Measurements from ENCODE around the gene KPNB1. TPM values are rescaled to one million over a fixed set of nuclear protein-coding genes. Genes with fewer than 3 reads are reported as not detected.

The KPNB1 gene
- 100 to 1,000 TPM; 220 to 256 (median 244) TPM for polyA plus RNA-seq (ENCODE audit: insufficient read length in 4 of 4)

DNA sequence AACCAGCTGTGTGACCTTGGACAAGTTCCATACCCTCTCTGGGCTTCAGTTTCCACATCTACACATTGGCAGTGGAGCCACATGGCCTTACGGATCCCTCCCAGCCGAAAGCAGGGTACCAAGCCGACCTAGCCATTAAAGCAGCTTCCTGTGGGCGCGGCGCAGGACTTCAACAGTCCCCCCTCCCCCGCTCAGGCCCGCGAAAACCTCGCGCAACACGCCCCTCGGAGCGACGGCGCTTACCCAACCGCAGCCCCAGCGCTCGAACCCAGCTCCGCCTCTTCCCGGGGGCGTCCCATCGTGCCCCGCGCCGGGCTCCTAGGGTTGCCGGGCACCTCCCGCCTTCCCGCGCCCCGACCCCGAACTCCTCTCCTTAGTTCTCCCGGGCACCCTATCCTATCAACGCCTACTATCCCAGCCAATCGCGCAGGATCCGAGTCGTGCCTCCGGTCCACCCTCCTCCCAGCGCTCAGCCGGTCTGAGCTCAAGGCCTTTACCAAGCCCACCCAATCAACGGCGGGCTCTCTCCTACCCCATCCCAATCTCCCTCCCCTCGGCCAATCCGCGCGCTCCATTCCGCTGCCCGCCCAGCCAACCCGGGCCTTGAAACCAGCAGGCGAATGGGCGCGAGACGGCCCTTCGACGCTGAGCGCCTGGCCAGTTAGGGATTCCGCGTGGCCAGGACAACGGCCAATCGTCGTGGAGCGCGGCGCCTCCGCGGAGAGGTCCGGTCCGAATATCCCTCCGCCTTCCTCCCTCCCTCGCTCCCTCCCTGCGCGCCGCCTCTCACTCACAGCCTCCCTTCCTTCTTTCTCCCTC is at the start of gene KPNB1:
Gene KPNB1, plus strand, starts transcription at position 767 of the 819 bp plus-strand sequence. CDS start 326 bp downstream, outside the sequence.
- peak; percentile 96 to 99 (median 99) for DNase-seq (ENCODE audit: low read depth in 4 of 4, low spot score in 2 of 4)

DNA sequence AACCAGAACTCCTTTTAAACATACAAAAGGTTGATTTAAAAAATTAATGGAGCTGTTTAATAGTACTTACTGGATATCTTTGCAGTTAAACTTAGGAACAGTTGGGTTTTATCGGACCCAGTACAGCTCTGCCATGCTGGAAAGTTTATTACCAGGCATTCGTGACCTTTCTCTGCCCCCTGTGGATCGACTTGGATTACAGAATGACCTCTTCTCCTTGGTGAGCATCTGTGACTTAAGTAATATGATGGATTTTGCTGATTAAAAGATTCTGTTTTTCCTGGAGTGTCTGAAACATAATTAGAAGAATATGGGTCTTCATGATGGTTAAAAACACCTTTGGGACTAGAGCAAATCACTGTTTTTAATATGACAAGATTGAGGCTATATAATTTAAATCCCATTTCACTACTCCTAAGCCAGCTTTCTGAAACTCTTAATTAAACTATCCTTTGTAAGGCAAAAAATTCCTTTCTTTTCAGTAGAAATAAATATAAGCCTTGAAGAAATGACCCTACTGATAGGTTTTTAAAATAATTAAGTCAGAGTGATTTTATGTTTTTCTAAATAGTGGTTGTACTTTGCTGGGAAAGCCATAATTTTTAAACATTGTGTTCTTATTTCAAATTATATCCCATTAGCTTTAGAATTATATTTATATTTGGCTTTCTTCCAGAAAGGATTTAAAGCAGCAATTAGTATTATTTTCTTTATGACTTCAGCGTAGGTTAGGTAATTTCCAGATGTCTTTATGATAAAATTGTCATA is 45.7 kb upstream of the KPNB1 start:
- no peak for DNase-seq (ENCODE audit: low read depth in 4 of 4, low spot score in 2 of 4)

DNA sequence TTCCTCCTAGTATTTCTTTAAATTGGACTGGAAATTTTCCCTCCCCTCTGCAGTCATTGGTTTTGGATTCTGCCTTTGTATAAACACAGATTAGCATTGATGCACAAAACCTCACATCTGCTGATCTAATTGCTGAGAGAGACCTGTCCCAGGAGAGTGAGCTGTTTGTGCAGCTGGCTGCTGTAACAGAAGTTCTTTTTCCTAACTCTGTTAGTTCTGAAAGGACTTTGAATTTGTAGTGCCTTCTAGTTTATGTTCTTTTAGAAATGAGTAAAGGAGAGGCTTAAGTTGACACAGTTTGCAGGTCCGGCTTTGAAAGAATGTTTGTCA is 45.2 kb upstream of the KPNB1 start:
- DNase-seq (ENCODE audit: low read depth in 4 of 4, low spot score in 2 of 4): peak in 1 of 4 donors; percentile 8

DNA sequence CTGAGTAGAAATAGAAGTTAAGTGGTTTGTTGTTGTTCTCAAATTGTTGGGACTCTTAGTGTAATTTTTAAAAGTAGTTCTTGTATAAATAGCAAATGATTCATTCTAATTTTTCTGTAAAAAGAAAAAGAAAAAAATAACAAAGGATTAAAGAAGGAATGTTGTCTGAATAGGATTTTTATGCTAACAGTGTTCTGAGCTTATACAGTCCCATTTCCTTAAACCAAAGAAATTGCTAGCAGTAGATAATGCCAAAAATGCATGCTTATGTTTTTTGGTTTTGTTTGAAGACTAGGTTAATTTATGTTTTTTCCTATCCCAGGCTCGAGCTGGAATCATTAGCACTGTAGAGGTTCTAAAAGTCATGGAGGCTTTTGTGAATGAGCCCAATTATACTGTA is 44.7 kb upstream of the KPNB1 start:
- DNase-seq (ENCODE audit: low read depth in 4 of 4, low spot score in 2 of 4): no peak

DNA sequence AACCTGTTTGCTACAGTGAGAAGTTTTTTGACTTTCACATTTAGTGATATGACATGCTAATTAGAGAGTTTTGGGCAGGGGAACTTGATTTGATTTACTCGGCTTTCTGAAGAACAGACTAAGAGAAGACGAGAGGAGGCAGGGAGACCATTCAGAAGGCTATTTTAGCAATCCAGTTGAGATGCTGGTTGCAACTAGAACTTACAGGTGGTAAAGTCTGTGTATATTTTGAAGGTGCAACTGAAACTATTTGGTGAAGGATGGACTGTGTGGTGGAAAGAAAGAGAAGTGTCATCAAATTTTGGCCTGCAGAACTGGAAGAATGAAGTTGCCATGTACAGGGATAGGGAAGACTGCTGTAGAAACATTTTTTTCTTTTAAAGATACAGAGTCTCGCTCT is 42.2 kb upstream of the KPNB1 start:
- DNase-seq (ENCODE audit: low read depth in 4 of 4, low spot score in 2 of 4): no peak

DNA sequence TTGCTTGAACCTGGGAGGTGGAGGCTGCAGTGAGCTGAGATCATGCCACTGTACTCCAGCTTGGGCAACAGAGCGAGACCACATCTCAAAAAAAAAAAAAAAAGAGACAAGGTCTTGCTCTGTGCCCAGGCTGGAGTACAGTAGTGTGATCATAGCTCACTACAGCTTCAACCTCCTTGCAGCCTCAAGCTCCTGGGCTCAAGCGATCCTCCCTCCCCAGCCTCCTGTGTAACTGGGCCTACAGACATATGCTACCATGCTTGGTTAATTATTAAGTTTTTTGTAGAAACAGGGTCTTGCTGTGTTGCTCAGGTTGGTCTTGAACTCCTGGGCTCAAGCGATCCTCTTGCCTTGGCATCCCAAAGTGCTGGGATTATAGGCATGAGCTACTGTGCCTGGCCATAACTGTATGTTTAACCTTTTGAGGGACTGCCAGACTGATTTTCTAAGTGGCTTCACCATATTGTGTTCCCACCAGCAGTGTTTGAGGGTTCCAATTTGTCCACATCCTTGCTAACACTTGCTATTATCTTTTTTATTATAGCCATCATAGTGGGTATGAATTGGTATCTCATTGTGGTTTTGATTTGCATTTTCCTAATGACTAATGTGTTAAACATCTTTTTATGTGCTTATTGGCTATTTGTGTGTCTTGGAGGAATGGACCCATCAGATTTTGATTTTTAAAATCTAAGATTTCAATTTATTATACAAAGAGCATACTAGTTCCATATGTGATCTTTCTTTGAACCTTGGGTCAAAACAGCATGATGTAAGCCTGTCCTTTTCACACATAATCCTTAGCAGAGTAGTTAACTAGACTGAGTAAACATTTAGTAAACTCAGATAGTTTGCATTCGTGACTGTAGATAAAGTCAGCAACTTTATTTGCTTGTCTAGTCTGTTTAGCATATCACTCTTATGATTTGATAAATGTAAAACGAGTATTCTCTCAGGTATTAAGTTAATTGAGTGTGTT is 38.1 kb upstream of the KPNB1 start:
- no peak for DNase-seq (ENCODE audit: low read depth in 4 of 4, low spot score in 2 of 4)

DNA sequence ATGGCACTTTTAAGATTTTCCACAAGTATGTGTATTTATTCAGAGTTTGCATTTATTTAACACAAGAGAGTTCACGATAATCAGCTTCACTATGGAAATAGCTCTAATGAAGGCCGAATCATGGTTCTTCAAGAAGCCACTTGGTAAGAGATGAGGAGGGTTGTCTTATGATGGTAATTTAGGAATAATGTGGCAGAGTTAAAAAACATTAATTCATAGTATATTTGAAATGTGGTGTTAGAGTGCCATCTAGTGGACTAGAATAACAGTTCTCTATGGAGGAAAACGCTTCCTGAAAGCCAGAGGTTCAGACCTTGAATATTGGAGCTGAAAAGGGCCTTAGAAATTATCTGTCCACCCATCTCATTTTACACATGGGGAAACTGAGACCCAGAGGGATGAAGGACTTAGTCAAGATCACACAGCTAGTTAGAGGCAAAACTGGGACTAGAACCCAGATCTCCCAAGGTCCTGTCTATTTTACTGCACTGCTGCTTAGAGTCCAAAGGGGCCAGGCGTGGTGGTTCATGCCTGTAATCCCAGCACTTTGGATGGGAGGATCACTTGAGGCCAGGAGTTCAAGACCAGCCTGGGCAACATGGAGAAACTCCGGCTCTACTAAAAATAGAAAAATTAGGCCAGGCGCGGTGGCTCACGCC is 33.8 kb upstream of the KPNB1 start:
- peak in 3 of 4 donors; percentile 15 to 36 (median 29) for DNase-seq (ENCODE audit: low read depth in 4 of 4, low spot score in 2 of 4)

DNA sequence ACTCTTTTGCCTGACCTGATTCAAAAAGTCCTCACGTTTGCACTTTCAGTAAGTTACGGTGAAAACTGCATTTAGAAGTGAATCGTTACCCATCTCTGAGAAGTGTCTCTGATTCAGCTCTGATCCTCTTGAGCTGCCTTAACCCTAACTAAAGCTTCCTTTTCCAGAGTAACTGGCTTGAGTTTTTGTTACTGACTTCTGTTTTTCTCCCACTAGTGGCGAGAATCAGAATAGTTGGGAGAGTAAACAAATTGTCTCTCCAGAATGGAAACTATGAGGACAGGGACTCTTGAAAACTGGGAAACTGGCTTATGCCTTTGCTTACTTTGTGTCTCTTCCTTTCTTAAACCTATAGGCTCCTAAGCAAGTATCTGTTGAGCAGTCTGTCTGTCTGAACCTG is 31.3 kb upstream of the KPNB1 start:
- DNase-seq (ENCODE audit: low read depth in 4 of 4, low spot score in 2 of 4): no peak

DNA sequence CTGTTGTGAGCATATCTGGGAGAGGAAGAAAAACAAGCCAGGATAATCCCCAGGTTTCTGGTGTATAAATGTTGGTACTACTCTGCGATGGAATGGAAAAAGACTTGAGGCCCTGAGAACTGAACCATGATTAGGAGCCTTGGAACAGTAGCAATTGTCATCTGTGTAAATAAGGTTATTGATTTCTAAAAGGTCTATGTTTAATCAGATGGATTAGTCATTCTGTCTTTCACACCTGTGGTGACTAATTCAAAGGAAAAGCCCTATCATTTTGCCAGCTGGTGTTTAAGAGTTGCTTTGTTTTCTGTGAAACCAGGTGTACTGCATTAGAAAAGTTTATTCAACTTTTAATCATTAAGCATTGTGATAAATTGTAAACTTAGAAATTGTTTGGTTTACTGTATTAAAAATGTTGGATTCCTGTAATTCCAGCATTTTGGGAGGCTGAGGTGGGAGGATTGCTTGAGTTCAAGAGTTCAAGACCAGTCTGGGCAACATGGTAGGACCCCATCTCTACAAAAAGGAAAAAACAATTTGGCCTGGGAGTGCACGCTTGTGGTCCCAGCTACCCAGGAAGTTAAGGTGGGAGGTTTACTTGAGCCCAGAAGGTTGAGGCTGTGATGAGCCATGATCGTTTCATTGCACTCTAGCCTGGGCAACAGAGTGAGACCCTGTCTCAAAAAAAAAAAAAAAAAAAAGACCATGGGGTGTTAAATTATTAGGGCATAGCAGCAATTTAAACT is 29.0 kb upstream of the KPNB1 start:
- DNase-seq (ENCODE audit: low read depth in 4 of 4, low spot score in 2 of 4): no peak

DNA sequence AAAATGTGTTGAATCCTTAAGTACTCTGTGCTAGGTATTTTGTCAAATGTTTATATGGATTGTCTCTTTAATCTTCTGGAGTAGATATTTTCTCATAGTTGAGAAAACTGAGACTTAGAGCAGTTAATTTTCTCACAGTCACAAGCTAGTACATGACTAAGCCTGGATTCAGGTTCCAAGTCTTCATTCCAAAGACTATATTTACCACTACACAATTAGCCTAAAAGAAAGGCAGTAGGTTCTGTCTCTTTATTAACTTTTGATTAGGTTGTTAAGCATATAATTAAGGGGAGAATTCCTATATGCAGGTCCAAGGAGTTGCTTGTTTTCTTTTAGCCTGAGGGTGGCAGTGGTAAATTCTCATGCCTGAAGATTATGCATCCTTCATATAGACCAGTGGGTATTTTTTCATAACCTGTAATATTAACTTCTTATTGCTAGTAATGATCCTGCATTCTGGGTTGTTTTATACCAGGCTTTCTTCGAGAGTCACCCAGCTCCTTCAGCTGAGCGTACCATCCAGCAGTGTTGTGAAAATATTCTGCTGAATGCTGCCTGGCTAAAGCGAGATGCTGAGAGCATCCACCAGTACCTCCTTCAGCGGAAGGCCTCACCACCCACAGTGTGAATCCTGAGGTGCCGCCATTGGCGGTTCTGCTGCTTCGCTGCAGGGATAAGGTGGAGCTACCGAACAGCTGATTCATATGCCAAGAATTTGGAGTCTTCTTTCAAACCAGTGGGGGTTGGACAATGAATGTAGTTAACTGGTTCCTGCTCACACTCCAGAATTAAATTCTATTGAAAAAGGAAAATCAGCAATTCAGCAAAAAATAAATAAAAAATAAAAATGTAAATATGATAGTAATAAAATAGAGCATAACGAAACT is 28.2 kb upstream of the KPNB1 start:
- no peak for DNase-seq (ENCODE audit: low read depth in 4 of 4, low spot score in 2 of 4)

DNA sequence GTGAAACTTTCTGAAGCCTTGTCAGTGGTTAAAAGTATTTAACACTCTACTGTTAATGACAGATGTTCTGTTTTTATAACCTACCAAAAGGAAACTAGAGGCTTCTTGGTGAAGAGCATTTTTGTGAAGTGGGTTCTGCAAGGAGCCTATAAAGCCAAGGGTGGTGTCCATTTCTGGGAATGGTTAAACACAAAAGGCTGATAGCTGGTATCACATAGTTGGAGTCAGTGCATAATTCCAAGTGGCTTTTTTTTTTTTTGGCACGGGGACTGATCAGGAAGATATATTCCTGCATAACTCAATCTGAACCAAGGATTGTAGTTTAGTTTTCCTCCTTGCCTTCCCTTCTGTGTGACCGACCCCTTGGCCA is 27.6 kb upstream of the KPNB1 start:
- DNase-seq (ENCODE audit: low read depth in 4 of 4, low spot score in 2 of 4): no peak

DNA sequence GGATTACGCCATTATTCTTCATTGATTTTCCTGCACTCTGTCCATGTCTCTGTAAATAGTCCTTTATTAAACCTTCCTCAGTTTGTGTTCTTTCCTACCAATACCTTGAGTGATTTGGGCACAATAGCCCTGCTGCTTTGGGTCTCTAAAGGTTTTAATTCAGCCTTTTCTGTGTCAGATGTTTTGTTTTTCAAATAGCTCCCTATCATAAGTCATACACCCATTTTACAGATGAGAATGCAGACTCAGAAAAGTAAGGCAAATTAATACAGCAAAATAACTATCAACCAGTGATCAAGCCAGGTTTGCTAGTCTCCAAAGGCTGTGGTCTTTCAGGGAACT is 25.0 kb upstream of the KPNB1 start:
- no peak for DNase-seq (ENCODE audit: low read depth in 4 of 4, low spot score in 2 of 4)

DNA sequence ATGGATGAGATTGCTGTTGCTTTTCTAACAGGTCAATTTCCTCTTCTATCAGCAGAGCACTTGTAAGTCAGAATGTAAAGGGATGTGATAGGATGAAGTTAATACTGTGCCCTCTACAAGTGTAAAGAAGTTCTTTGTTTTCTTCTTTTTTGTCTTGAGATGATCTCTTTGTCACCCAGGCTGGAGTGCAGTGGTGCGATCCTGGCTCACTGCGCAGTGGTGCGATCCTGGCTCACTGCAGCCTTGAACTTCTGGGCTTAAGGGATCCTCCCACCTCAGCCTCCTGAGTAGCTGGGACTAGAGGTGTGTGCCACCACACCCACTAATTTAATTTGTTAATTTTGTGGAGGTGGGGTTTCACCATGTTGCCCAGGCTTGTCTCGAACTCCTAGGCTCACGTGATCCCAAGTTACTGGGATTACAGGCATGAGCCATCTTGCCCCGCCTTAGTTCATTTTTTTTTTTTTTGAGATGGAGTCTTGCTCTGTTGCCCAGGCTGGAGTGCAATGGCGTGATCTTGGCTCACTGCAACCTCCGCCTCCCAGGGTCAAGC is 21.6 kb upstream of the KPNB1 start:
- DNase-seq (ENCODE audit: low read depth in 4 of 4, low spot score in 2 of 4): no peak

DNA sequence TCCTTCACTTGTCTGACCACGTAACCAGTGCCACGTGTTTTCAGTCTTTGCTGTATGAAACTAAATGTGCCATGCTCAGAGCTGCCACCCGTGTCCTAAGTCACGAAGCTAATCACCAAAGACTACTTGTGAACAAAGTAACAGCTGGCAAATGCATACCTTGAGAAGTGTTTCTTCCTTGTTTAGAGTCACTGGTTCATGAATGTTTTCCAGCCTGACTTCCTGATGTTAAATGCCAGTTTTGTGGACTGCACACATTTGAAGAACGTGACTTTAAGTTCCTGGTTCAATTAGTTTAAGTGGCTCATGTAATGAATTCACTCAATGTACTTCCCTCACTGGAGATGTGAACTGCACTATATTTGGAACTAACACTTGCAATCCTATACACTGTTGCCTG is 19.9 kb upstream of the KPNB1 start:
- no peak for DNase-seq (ENCODE audit: low read depth in 4 of 4, low spot score in 2 of 4)

DNA sequence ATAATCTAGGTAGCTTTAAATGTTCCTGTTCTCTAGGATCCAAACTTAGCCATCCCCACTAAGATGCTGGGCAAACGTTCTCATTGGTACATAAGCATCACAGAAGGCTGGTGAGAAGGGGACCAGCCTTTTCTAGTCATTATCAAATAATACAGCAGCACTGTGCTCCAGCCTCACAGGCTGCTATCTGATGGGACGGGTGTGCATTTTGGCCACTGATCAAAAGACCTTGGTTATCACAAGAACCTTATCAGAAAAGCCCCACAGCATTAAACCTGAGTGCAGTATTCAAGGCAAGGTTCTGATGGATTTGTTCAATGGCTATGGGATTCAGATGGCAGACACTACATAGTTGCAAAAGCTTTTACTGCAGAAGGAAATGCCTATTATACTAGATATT is 19.1 kb upstream of the KPNB1 start:
- DNase-seq (ENCODE audit: low read depth in 4 of 4, low spot score in 2 of 4): no peak

DNA sequence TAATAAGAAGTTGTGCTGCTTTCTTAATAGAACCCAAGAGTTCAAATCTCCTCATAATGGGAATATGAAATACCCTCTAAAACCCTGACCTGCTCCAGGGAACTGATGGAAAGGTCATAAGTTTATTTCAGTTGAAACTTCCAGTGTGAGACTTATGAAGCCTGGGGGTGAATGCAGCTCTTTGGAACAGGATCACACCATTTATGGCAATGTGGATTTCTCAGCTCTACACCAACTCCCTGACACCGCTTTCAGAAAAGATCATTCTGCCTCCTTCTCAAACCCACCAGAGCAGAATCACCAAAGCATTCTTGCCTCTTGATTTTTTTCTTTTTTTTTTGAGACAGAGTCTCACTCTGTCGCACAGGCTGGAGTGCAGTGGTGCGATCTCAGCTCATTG is 16.7 kb upstream of the KPNB1 start:
- DNase-seq (ENCODE audit: low read depth in 4 of 4, low spot score in 2 of 4): no peak

DNA sequence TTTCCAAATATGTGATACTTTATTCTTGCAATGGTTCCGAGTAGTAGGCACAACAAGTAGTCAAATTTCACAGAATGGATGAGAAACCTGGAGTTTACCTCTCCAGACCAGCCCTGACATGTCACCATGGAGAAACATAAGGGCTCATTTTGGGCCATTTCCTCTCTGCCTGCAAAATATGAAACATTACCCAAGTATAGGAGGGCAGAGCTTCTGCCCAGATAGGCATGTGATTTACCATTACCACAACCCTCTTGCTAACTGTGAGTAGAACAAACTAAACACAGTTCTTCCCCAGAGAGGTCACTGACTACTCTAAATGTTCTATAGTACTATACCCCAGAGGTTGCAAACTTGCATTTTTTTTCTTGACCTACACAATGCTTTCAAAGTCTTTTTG is 15.7 kb upstream of the KPNB1 start:
- no peak for DNase-seq (ENCODE audit: low read depth in 4 of 4, low spot score in 2 of 4)

DNA sequence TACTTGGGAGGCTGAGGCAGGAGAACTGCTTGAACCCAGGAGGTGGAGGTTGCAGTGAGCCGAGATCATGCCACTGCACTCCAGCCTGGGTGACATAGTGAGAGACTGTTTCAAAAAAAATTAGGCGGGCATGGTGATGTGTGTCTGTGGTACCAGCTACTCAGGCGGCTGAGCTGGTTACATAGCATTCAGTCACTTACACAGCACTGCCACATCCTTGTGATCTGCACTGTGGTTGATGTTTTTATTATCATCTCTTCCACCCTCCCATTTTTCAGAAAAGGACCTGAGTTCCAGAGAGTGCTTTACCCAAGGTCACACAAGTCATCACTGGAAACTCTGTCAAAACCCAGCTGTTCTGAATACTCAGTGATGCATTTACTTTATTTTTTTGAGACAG is 14.8 kb upstream of the KPNB1 start:
- DNase-seq (ENCODE audit: low read depth in 4 of 4, low spot score in 2 of 4): no peak

DNA sequence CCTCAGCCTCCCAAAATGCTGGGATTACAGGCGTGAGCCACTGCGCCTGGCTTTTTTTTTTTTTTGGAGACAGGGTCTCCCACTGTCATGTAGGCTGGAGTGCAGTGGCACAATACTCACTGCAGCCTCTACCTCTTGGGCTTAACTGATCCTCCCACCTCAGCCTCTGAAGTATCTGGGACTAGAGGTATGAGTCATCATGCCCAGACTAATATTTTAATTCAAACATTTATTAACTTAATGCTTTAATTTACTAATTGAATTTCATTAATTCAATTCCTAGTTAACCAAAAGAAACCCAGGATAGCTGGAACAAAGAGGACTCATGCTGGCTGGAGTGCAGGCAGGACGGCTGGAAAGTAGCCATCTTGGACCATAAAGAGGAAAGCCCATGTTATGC is 14.0 kb upstream of the KPNB1 start:
- DNase-seq (ENCODE audit: low read depth in 4 of 4, low spot score in 2 of 4): no peak

Data from left renal cortex interstitium (tissue), 4 donors.